ENCODE results near the gene ANKS1B. TPM values are rescaled to one million over a fixed set of nuclear protein-coding genes. Genes with fewer than 3 reads are reported as not detected.
A peak's percentile ranks its signal among the peaks of the same experiment; 100 is the strongest.

ANKS1B gene
- total RNA-seq, 1 experiment from 2014 or later = 18.8 TPM

- DNase-seq (ENCODE audit: unreplicated experiment) = peak; percentile 70
- H3K36me3 Mint-ChIP-seq (ENCODE audit: insufficient read depth, unreplicated experiment) = no peaks in the 10 kb centered on the region
- CTCF ChIA-PET = interaction anchor here (0.6 to 5.3 kb wide), 21 partner anchors 9 to 1522 kb away, joined by 3 to 35 read pairs (median 4); no protein-coding TSS in a partner anchor
- POLR2A ChIA-PET = interaction anchor here (0.7 to 1.5 kb wide), 3 partner anchors 181 to 381 kb away, joined by 3 to 4 read pairs (median 3); no protein-coding TSS in a partner anchor
- H3K4me3 Mint-ChIP-seq (ENCODE audit: unreplicated experiment) = no peak overlapping the region
- intact Hi-C loops (cut with micrococcal nuclease) = loop anchor here (1.0 kb wide), 4 partner anchors 233 to 380 kb away; no protein-coding TSS in a partner anchor
- peak; percentile 66 for TF ChIP-seq CTCF (IDR thresholded peaks at IDR 0.05; ENCODE audit: unreplicated experiment)
- no TSS peak for BruUV-seq (replicated peaks)
- H3K27ac Mint-ChIP-seq (ENCODE audit: low read depth, unreplicated experiment) = no peak overlapping the region
- H3K9me3 Mint-ChIP-seq (ENCODE audit: unreplicated experiment) = no peaks in the 10 kb centered on the region
- H3K4me1 Mint-ChIP-seq (ENCODE audit: insufficient read depth, unreplicated experiment) = peaks cover 4% of the 10 kb centered on the region
- H3K27me3 Mint-ChIP-seq (ENCODE audit: insufficient read depth, unreplicated experiment) = no peaks in the 10 kb centered on the region
Observed at GRCh38 chr12:99386907-99387306, 597.8 kb downstream of the ANKS1B start.

- Mint-ChIP-seq H3K36me3 (ENCODE audit: insufficient read depth, unreplicated experiment) (no peaks in the 10 kb centered on the region), H3K4me1 (ENCODE audit: insufficient read depth, unreplicated experiment) (peaks cover 13% of the 10 kb centered on the region), H3K27ac (ENCODE audit: low read depth, unreplicated experiment) (no peak overlapping the region), H3K27me3 (ENCODE audit: insufficient read depth, unreplicated experiment) (no peaks in the 10 kb centered on the region), H3K9me3 (ENCODE audit: unreplicated experiment) (no peaks in the 10 kb centered on the region), H3K4me3 (ENCODE audit: unreplicated experiment) (no peak overlapping the region)
- no peak for TF ChIP-seq CTCF (IDR thresholded peaks at IDR 0.05; ENCODE audit: unreplicated experiment)
- BruUV-seq (replicated peaks) = no TSS peak
- POLR2A ChIA-PET = interaction anchor here (0.5 kb wide), 1 partner anchor 269 kb away, joined by 4 read pairs; no protein-coding TSS in a partner anchor
- DNase-seq (ENCODE audit: unreplicated experiment) = no peak
- intact Hi-C loops (cut with micrococcal nuclease) = no loop called here
- CTCF ChIA-PET = interaction anchor here (1.1 to 1.5 kb wide), 3 partner anchors 37 to 340 kb away, joined by 3 to 5 read pairs (median 4); no protein-coding TSS in a partner anchor
Observed at GRCh38 chr12:99383258-99383657, 601.5 kb downstream of the ANKS1B start.

GRCh38 chr12:99381992-99382391 lies 602.7 kb downstream of the ANKS1B start:
- H3K4me3 Mint-ChIP-seq (ENCODE audit: unreplicated experiment) = no peak overlapping the region
- no peak overlapping the region for H3K27ac Mint-ChIP-seq (ENCODE audit: low read depth, unreplicated experiment)
- peaks cover 13% of the 10 kb centered on the region for H3K4me1 Mint-ChIP-seq (ENCODE audit: insufficient read depth, unreplicated experiment)
- H3K36me3 Mint-ChIP-seq (ENCODE audit: insufficient read depth, unreplicated experiment) = no peaks in the 10 kb centered on the region
- intact Hi-C loops (cut with micrococcal nuclease) = no loop called here
- no peak for TF ChIP-seq CTCF (IDR thresholded peaks at IDR 0.05; ENCODE audit: unreplicated experiment)
- ChIA-PET CTCF (interaction anchor here (0.5 to 1.5 kb wide), 5 partner anchors 10 to 339 kb away, joined by 3 to 6 read pairs (median 4); no protein-coding TSS in a partner anchor), POLR2A (interaction anchor here (0.7 kb wide), 2 partner anchors 58 to 1199 kb away, joined by 3 read pairs; no protein-coding TSS in a partner anchor)
- peak; percentile 47 for DNase-seq (ENCODE audit: unreplicated experiment)
- no peaks in the 10 kb centered on the region for H3K9me3 Mint-ChIP-seq (ENCODE audit: unreplicated experiment)
- no peaks in the 10 kb centered on the region for H3K27me3 Mint-ChIP-seq (ENCODE audit: insufficient read depth, unreplicated experiment)
- BruUV-seq (replicated peaks) = no TSS peak

GRCh38 chr12:99380701-99381100 lies 604.0 kb downstream of the ANKS1B start:
- H3K27ac Mint-ChIP-seq (ENCODE audit: low read depth, unreplicated experiment) = no peak overlapping the region
- POLR2A ChIA-PET = no interaction called here
- no peak for TF ChIP-seq CTCF (IDR thresholded peaks at IDR 0.05; ENCODE audit: unreplicated experiment)
- CTCF ChIA-PET = interaction anchor here (0.6 to 1.2 kb wide), 3 partner anchors 11 to 310 kb away, joined by 3 read pairs; no protein-coding TSS in a partner anchor
- H3K27me3 Mint-ChIP-seq (ENCODE audit: insufficient read depth, unreplicated experiment) = no peaks in the 10 kb centered on the region
- H3K9me3 Mint-ChIP-seq (ENCODE audit: unreplicated experiment) = no peaks in the 10 kb centered on the region
- H3K4me3 Mint-ChIP-seq (ENCODE audit: unreplicated experiment) = no peak overlapping the region
- no TSS peak for BruUV-seq (replicated peaks)
- peaks cover 13% of the 10 kb centered on the region for H3K4me1 Mint-ChIP-seq (ENCODE audit: insufficient read depth, unreplicated experiment)
- intact Hi-C loops (cut with micrococcal nuclease) = no loop called here
- no peaks in the 10 kb centered on the region for H3K36me3 Mint-ChIP-seq (ENCODE audit: insufficient read depth, unreplicated experiment)
- DNase-seq (ENCODE audit: unreplicated experiment) = no peak

Measured in MCF 10A (cell line).